GM19372 (cell line): ENCODE results near the gene ZP1.

ENCODE experiments used
- ATAC-seq: cut with Tn5 transposase; IDR thresholded peaks from one replicate; pipeline ENCODE4 v1.9.1; 2021; ENCODE audit warnings: mild to moderate bottlenecking, low read depth, moderate library complexity; ENCODE audit not compliant: unreplicated experiment

Gene ZP1

DNA sequence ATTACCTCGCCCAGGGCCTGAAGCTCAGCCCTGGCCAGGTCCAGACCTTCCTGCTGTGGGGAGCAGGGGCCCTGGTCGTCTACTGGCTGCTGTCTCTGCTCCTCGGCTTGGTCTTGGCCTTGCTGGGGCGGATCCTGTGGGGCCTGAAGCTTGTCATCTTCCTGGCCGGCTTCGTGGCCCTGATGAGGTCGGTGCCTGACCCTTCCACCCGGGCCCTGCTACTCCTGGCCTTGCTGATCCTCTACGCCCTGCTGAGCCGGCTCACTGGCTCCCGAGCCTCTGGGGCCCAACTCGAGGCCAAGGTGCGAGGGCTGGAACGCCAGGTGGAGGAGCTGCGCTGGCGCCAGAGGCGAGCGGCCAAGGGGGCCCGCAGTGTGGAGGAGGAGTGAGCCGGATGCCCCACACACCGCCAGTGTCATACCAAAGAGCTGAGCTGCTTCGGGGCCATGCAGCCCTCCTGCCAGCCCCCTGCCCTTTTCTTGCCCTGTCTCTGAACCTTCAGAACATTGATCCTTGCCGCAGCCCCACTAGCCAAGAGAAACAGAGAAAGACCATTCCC is 54.5 kb downstream of the ZP1 start:
- no peak for ATAC-seq

DNA sequence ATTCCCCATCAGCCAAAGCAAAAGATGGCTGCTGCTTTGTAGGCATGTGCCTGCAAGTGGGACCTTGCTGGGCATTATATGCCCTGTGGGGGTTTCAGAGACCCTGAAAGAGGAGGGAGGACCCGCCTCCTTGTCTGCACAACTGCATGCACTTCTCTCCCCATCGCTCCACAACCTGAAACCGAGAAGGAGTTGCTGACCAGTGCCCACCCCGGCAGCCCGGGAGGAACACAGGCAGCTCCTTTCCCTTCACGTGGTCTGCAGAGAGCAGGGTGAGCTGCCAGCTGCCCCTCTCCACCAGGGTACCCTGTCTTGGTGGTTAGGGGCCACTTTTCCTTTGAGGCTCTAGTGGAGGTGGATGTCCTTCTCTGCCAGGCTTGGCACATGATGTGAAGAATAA is 55.6 kb downstream of the ZP1 start:
- ATAC-seq: no peak

DNA sequence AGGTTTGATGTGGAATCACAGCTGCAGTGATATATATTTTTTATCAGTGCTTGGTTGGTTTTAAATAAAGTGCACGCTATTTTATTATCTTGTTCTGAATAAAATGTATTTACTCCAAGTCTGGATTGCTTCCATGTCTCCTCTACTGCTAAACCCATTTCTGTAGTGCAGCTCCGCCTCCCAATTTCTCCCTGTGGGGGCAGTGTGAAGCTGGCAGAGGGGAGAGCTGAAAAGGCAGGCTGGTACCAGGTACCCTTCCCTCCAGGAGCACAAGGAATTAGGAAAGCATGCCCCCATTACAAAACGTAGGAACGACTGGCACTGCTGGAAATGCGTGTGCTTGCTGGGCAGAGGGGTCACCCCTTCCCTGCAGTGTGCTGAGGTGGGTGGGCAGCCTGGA is 56.0 kb downstream of the ZP1 start:
- ATAC-seq: no peak

- ATAC-seq: no peak
Observed at GRCh38 chr11:60923800-60924109, 56.4 kb downstream of the ZP1 start.

GRCh38 chr11:60924110-60924905 is 57.0 kb downstream of the ZP1 start, which contains the start of gene TMEM132A:
Gene TMEM132A, plus strand, starts transcription at chr11:60924460. Its CDS starts 174 bp downstream, at chr11:60924634.
- ATAC-seq: no peak
